HepG2 (cell line): Measurements from ENCODE around the gene APC2. TPM values are rescaled to one million over a fixed set of nuclear protein-coding genes. Genes with fewer than 3 reads are reported as not detected.

Experiments used
- CBX5 ChIP-seq: sonication (generic); formaldehyde crosslinking; IDR thresholded peaks from 2 replicates; pipeline ENCODE4 v1.4.0; 2020; ENCODE audit warnings: missing genetic modification reagents, borderline replicate concordance
- NFIC ChIP-seq: IDR thresholded peaks from 2 replicates; pipeline ENCODE4 v1.6.1; 2012; ENCODE audit warnings: mild to moderate bottlenecking, low read length, inconsistent platforms
- NFYB ChIP-seq: sonication (generic); formaldehyde crosslinking; IDR thresholded peaks from 2 replicates; pipeline ENCODE4 v1.4.0; 2020; ENCODE audit warnings: missing genetic modification reagents
- SALL1 ChIP-seq: sonication (generic); formaldehyde crosslinking; IDR thresholded peaks from 2 replicates; pipeline ENCODE4 v1.8.0; 2022; ENCODE audit warnings: mild to moderate bottlenecking, missing genetic modification reagents
- SIN3A ChIP-seq: IDR thresholded peaks from 2 replicates; pipeline ENCODE4 v1.6.1; 2011; ENCODE audit warnings: low read depth, mild to moderate bottlenecking, control low read depth, low read length, borderline replicate concordance
- SKIL ChIP-seq: sonication (generic); formaldehyde crosslinking; IDR thresholded peaks from 2 replicates; pipeline ENCODE4 v1.8.0; 2022; ENCODE audit warnings: missing genetic modification reagents, mild to moderate bottlenecking, moderate library complexity, borderline replicate concordance
- YEATS4 ChIP-seq: sonication (generic); formaldehyde crosslinking; IDR thresholded peaks from 2 replicates; pipeline ENCODE4 v1.4.0; 2020; ENCODE audit warnings: missing genetic modification reagents, borderline replicate concordance
- ZBED4 ChIP-seq: sonication (generic); formaldehyde crosslinking; IDR thresholded peaks from 2 replicates; pipeline ENCODE4 v1.4.0; 2020; ENCODE audit warnings: missing genetic modification reagents, borderline replicate concordance
- ZFAT ChIP-seq: sonication (generic); formaldehyde crosslinking; conservative IDR thresholded peaks from 2 replicates; pipeline ENCODE4 v1.8.1; 2023; ENCODE audit warnings: missing genetic modification reagents, inconsistent platforms
- ZFP37 ChIP-seq: sonication (generic); formaldehyde crosslinking; IDR thresholded peaks from 2 replicates; pipeline ENCODE4 v1.4.0; 2020; ENCODE audit warnings: missing genetic modification reagents, borderline replicate concordance
- ZNF142 ChIP-seq: sonication (generic); formaldehyde crosslinking; IDR thresholded peaks from 2 replicates; pipeline ENCODE4 v1.4.0; 2020; ENCODE audit warnings: missing genetic modification reagents
- ZNF280B ChIP-seq: sonication (generic); formaldehyde crosslinking; IDR thresholded peaks from 2 replicates; pipeline ENCODE4 v1.5.0; 2020; ENCODE audit warnings: missing genetic modification reagents, mild to moderate bottlenecking, borderline replicate concordance
- ZNF510 ChIP-seq: sonication (generic); formaldehyde crosslinking; IDR thresholded peaks from 2 replicates; pipeline ENCODE4 v1.4.0; 2020; ENCODE audit warnings: low read depth, mild to moderate bottlenecking, missing genetic modification reagents
- ZNF83 ChIP-seq: sonication (generic); formaldehyde crosslinking; IDR thresholded peaks from 2 replicates; pipeline ENCODE4 v1.4.0; 2020; ENCODE audit warnings: missing genetic modification reagents, mild to moderate bottlenecking, borderline replicate concordance
- polyA plus RNA-seq, 8 experiments: library from polyadenylated mRNA; depleted of rRNA in 3 of 8; stranded (reverse) in 7 of 8; unstranded in 1 of 8; fragments of >200 nt; fragmentation: Illumina TruSeq in 4 of 8; extraction: Trizol in 4 of 8; gene quantifications; 2 replicates each; pipeline versions ENCODE4 v1.2.1 to v1.2.3, GENCODE V29; 2011 to 2016; ENCODE audit warnings: low read depth in 4 of 8, missing spikeins in 1 of 8, mixed read lengths in 1 of 8; ENCODE audit not compliant: insufficient read depth in 1 of 8
- total RNA-seq, 5 experiments: library from RNA; depleted of rRNA; stranded (reverse); fragments of >200 nt; fragmentation: Illumina TruSeq; extraction: Trizol; gene quantifications; 2 replicates each; pipeline ENCODE4 v1.2.3, GENCODE V29; 2016; ENCODE audit warnings: low read depth in 1 of 5

The APC2 gene
- total and polyA plus RNA-seq, 2 of the 13 experiments (the other 11 are each of a cell fraction or from before 2014, with no cell fraction given) = 0.08 to 0.22 TPM

- TF ChIP-seq ZBED4 (CRISPR knock-in tag) (peak; percentile 53; the same call in 1 of the 2 replicates), ZNF510 (no peak), YEATS4 (no peak), ZNF142 (CRISPR knock-in tag) (no peak), NFYB (CRISPR knock-in tag) (peak; percentile 80), SIN3A (peak; percentile 93; the same call in 1 of the 2 replicates), SALL1 (peak; percentile 57; the same call in 1 of the 2 replicates), ZNF280B (no peak), ZNF83 (CRISPR knock-in tag) (0 out of 2 replicates have a peak, but pooled peaks have one; percentile 36), ZFAT (CRISPR knock-in tag) (no peak), CBX5 (peak; percentile 38; the same call in 1 of the 2 replicates), NFIC (no peak), ZFP37 (no peak), SKIL (CRISPR knock-in tag) (no peak)
Observed at GRCh38 chr19:1490311-1491113, 40.6 kb downstream of the APC2 start, which contains the start of gene PCSK4 (continued).
